ENCODE measurements around the gene KCNS1.

DNA sequence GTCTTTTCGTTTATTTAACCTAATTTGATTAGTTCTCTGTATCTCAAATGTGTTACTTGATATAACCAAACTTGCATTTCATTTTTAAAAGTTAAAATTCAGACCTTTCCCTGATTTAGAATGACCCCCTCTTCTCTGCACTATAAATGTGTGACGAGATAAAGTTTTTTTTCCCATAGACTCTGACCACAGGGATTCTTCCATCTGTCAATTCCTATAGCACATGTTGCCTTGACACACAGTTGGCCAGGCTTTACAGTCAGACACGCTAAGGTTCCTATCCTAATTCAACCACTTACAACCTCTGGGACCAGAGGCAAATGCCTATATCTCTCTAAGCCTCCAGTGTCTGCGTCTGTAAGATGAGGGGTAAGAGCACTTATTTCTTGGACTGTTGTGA, 40.6 kb downstream of the KCNS1 start:
- TF ChIP-seq CREB1 (IDR thresholded peaks at IDR 0.05; ENCODE audit: low read depth): no peak
- TF ChIP-seq ZBTB7A (IDR thresholded peaks at IDR 0.05; ENCODE audit: low read depth): no peak
